Measurements from ENCODE around the gene ZNF699. TPM values are rescaled to one million over a fixed set of nuclear protein-coding genes. Genes with fewer than 3 reads are reported as not detected.

ZNF699 gene
- polyA plus RNA-seq, 3 donors = 3.4 to 18.5 (median 5.6) TPM

DNA sequence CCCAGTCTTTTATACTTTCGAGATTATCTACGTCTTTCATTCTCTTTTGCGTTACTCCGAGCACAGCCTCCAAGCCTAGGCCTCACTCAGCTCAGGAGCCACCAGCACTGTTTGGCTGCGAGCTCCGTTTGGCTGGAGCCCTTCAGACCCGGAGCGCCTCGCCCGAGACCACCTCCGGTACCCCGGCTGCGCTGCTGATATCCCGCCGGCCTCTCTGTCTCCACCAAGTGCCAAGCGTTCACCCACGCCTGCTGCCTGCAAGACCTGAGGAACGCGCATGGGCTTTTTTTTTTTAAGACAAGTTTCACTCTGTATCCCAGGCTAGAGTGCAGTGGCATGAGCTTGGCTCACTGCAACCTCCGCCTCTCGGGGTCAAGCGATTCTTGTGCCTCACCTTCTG lies 39.0 kb upstream of the ZNF699 start:
- no peaks in the 10 kb centered on the region for H3K4me1 ChIP-seq (ENCODE audit: control insufficient read depth in 1 of 2, insufficient read depth in 2 of 2, low read length in 2 of 2)
- no peak for DNase-seq
- intact Hi-C loops (cut with micrococcal nuclease) = no loop called here
- peaks cover 54 to 92% of the 10 kb centered on the region in 2 donors for H3K9me3 ChIP-seq (replicated peaks in 1 of 2; ENCODE audit: control insufficient read depth in 1 of 2, insufficient read depth in 1 of 2, low read length in 2 of 2)
- H3K27ac ChIP-seq (ENCODE audit: low read depth in 1 of 2, low read length in 2 of 2) = no peak overlapping the region
- H3K27me3 ChIP-seq (ENCODE audit: control insufficient read depth in 2 of 2, insufficient read depth in 2 of 2, low read length in 2 of 2) = no peaks in the 10 kb centered on the region
- no peaks in the 10 kb centered on the region for H3K4me1 Mint-ChIP-seq
- H3K27ac Mint-ChIP-seq = no peak overlapping the region
- no peak overlapping the region for H3K4me2 ChIP-seq (replicated peaks; ENCODE audit: extremely low read depth, low read length, poor library complexity, severe bottlenecking)
- H3K4me3 Mint-ChIP-seq = no peak overlapping the region
- H3K9me3 Mint-ChIP-seq = peaks cover 30 to 85% (median 75%) of the 10 kb centered on the region in 7 donors
- peaks cover 0 to 3% of the 10 kb centered on the region in 2 donors for H3K36me3 ChIP-seq (replicated peaks in 1 of 2; ENCODE audit: control insufficient read depth in 1 of 2, insufficient read depth in 2 of 2, low read length in 2 of 2)
- peaks cover 0 to 1% (median 0%) of the 10 kb centered on the region in 3 donors for H3K27me3 Mint-ChIP-seq (ENCODE audit: low read depth in 3 of 3)
- no peak overlapping the region for H3K4me3 ChIP-seq (replicated peaks in 1 of 3; ENCODE audit: low read depth in 2 of 3, low read length in 3 of 3)
- TF ChIP-seq, protein P1, sequence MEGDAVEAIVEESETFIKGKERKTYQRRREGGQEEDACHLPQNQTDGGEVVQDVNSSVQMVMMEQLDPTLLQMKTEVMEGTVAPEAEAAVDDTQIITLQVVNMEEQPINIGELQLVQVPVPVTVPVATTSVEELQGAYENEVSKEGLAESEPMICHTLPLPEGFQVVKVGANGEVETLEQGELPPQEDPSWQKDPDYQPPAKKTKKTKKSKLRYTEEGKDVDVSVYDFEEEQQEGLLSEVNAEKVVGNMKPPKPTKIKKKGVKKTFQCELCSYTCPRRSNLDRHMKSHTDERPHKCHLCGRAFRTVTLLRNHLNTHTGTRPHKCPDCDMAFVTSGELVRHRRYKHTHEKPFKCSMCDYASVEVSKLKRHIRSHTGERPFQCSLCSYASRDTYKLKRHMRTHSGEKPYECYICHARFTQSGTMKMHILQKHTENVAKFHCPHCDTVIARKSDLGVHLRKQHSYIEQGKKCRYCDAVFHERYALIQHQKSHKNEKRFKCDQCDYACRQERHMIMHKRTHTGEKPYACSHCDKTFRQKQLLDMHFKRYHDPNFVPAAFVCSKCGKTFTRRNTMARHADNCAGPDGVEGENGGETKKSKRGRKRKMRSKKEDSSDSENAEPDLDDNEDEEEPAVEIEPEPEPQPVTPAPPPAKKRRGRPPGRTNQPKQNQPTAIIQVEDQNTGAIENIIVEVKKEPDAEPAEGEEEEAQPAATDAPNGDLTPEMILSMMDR (IDR thresholded peaks at IDR 0.05) = no peak
- H3K79me2 ChIP-seq (ENCODE audit: insufficient read depth, low read length) = no peaks in the 10 kb centered on the region
- H3K9ac ChIP-seq (ENCODE audit: insufficient read depth, low read length, poor library complexity, severe bottlenecking) = no peak overlapping the region
- H3K36me3 Mint-ChIP-seq = peaks cover 1 to 9% of the 10 kb centered on the region in 2 donors
- WGBS (ENCODE audit: insufficient coverage) = 98% methylated on average over 22 of the region's 22 CpGs
- H4K20me1 ChIP-seq (ENCODE audit: insufficient read depth, low read length) = no peaks in the 10 kb centered on the region
- H2AFZ ChIP-seq (ENCODE audit: insufficient read depth, low read depth, low read length, poor library complexity, severe bottlenecking) = no peak overlapping the region

- intact Hi-C loops (cut with micrococcal nuclease) = no loop called here
- Histone ChIP-seq H4K20me1 (ENCODE audit: insufficient read depth, low read length) (no peaks in the 10 kb centered on the region), H3K9ac (ENCODE audit: insufficient read depth, low read length, poor library complexity, severe bottlenecking) (no peak overlapping the region), H3K36me3 (replicated peaks in 1 of 2; ENCODE audit: control insufficient read depth in 1 of 2, insufficient read depth in 2 of 2, low read length in 2 of 2) (peaks cover 0 to 7% of the 10 kb centered on the region in 2 donors), H3K79me2 (ENCODE audit: insufficient read depth, low read length) (no peaks in the 10 kb centered on the region), H3K27ac (ENCODE audit: low read depth in 1 of 2, low read length in 2 of 2) (no peak overlapping the region), H3K4me3 (replicated peaks in 1 of 3; ENCODE audit: low read depth in 2 of 3, low read length in 3 of 3) (no peak overlapping the region), H3K4me1 (ENCODE audit: control insufficient read depth in 1 of 2, insufficient read depth in 2 of 2, low read length in 2 of 2) (no peaks in the 10 kb centered on the region), H3K9me3 (replicated peaks in 1 of 2; ENCODE audit: control insufficient read depth in 1 of 2, insufficient read depth in 1 of 2, low read length in 2 of 2) (peaks cover 51 to 92% of the 10 kb centered on the region in 2 donors), H3K27me3 (ENCODE audit: control insufficient read depth in 2 of 2, insufficient read depth in 2 of 2, low read length in 2 of 2) (no peaks in the 10 kb centered on the region), H2AFZ (ENCODE audit: insufficient read depth, low read depth, low read length, poor library complexity, severe bottlenecking) (no peak overlapping the region), H3K4me2 (replicated peaks; ENCODE audit: extremely low read depth, low read length, poor library complexity, severe bottlenecking) (no peak overlapping the region)
- H3K4me3 Mint-ChIP-seq = no peak overlapping the region
- no CpG with 5 or more reads among the region's 3 CpGs for WGBS (ENCODE audit: insufficient coverage)
- H3K9me3 Mint-ChIP-seq = peaks cover 33 to 87% (median 76%) of the 10 kb centered on the region in 7 donors
- no peaks in the 10 kb centered on the region for H3K4me1 Mint-ChIP-seq
- H3K27me3 Mint-ChIP-seq (ENCODE audit: low read depth in 3 of 3) = peaks cover 0 to 1% (median 0%) of the 10 kb centered on the region in 3 donors
- TF ChIP-seq, protein P1 (IDR thresholded peaks at IDR 0.05) = no peak
- H3K36me3 Mint-ChIP-seq = peaks cover 6 to 13% of the 10 kb centered on the region in 2 donors
- no peak for DNase-seq
- H3K27ac Mint-ChIP-seq = no peak overlapping the region
Observed at GRCh38 chr19:9348253-9348652, 38.6 kb upstream of the ZNF699 start.
